IgD-negative memory B cell (primary cell): ENCODE results near the gene COX4I1. TPM values are rescaled to one million over a fixed set of nuclear protein-coding genes. Genes with fewer than 3 reads are reported as not detected.

ENCODE experiments used
- H3K27ac Mint-ChIP-seq, 3 donors: one replicate each; pipeline ENCODE4 v1.8.0; 2020 to 2022; ENCODE audit warnings: mild to moderate bottlenecking in 3 of 3, mixed read lengths in 3 of 3, moderate library complexity in 1 of 3
- H3K27me3 Mint-ChIP-seq: one replicate; pipeline ENCODE4 v1.8.0; 2021; ENCODE audit warnings: mixed read lengths
- H3K36me3 Mint-ChIP-seq: one replicate; pipeline ENCODE4 v1.8.0; 2020; ENCODE audit warnings: mild to moderate bottlenecking, mixed read lengths
- H3K4me1 Mint-ChIP-seq, 3 donors: one replicate each; pipeline ENCODE4 v1.8.0; 2020 to 2022; ENCODE audit warnings: mixed read lengths in 3 of 3, mild to moderate bottlenecking in 1 of 3
- H3K4me3 Mint-ChIP-seq, 4 donors: one replicate each; pipeline ENCODE4 v1.8.0; 2020 to 2022; ENCODE audit warnings: mild to moderate bottlenecking in 4 of 4, mixed read lengths in 4 of 4, moderate library complexity in 3 of 4
- H3K9me3 Mint-ChIP-seq, 3 donors: one replicate each; pipeline ENCODE4 v1.8.0; 2020 to 2021; ENCODE audit warnings: mixed read lengths in 3 of 3, mild to moderate bottlenecking in 1 of 3
- polyA plus RNA-seq: library from polyadenylated mRNA; unstranded; fragments of 300-500 nt; fragmentation: Illumina TruSeq; gene quantifications from one replicate; pipeline ENCODE4 v1.2.3, GENCODE V29; 2021

COX4I1 gene
- polyA plus RNA-seq, 1 donor from 2014 or later, result 1,007 TPM

DNA sequence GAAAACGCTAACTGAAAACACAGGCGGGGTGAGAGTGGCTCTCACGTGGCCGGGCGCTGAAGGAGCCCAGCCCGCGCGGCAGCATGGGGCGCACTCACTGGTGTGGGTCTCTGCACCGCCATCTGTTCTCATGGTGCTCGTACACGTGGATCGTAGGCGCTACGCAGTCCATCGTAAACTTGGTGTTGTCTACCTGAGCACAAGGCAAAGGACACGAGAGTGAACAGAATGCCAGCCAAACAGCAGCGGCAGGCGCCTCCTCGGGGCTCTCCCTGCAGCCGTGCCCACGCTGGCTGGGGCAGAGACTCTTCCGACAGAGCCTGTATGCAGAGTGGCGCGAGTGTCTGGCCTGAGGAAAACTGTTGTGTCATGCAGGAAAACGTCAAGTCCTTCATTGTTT, 19.2 kb upstream of the COX4I1 start:
- no peaks in the 10 kb centered on the region for H3K9me3 Mint-ChIP-seq
- no peaks in the 10 kb centered on the region for H3K4me1 Mint-ChIP-seq
- no peak overlapping the region for H3K4me3 Mint-ChIP-seq
- H3K36me3 Mint-ChIP-seq, result peaks cover 8% of the 10 kb centered on the region
- H3K27ac Mint-ChIP-seq, result peak overlapping the region in 1 of 3 donors; percentile 26
- no peaks in the 10 kb centered on the region for H3K27me3 Mint-ChIP-seq

DNA sequence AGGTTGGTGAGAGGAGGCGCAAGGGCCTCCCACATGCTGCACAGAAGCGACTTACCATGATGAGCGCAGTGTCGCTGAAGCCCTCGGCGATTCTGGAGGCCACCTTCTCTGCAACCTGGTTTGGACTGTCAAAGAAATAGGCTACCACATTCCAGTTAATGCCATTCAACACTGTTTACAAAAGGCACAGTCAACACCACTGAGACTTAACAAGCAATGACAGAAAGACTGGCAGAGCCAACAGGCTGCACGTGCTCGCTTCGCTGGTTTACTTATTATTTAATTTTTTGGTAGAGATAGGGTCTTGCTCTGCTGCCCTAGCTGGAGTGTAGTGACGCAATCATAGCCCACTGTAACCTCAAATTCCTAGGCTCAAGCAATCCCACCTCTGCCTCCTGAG, 18.3 kb upstream of the COX4I1 start:
- peaks cover 10% of the 10 kb centered on the region for H3K36me3 Mint-ChIP-seq
- no peak overlapping the region for H3K4me3 Mint-ChIP-seq
- H3K27me3 Mint-ChIP-seq, result no peaks in the 10 kb centered on the region
- H3K27ac Mint-ChIP-seq, result no peak overlapping the region
- H3K4me1 Mint-ChIP-seq, result no peaks in the 10 kb centered on the region
- no peaks in the 10 kb centered on the region for H3K9me3 Mint-ChIP-seq

DNA sequence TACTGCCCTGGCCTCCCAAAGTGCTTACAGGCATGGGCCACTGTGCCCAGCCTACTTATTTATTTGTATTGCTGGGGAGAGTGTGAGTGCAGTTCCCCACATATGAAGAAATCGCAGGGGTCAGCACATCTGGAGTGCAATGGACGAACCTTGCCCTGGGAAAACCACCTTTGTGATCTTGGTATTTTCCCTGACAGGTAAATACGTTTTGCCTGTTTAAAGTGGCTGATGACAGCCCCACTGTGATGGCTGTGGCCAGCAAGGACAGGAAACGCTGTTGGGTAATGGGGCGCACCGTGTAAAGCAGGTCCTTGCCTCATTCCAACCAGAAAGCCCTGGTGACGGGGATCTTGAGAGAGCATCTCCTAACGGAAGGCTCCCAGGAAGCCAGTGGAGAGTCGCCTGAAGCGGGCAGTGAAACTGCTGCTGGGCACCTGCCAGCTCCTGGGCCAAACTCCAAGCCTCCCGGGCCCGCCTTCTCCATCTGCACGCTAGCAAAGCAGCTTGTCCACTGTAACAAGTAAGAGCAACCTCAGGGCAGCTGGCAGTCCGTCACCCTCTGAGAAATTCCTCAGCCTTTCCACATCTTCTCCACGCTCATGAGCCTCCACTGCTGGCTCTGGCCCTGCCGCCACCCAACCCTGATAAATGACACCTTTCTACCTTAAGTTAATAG, 17.7 kb upstream of the COX4I1 start:
- no peak overlapping the region for H3K27ac Mint-ChIP-seq
- H3K36me3 Mint-ChIP-seq, result peaks cover 10% of the 10 kb centered on the region
- no peaks in the 10 kb centered on the region for H3K27me3 Mint-ChIP-seq
- no peak overlapping the region for H3K4me3 Mint-ChIP-seq
- H3K4me1 Mint-ChIP-seq, result peaks cover 0 to 2% (median 0%) of the 10 kb centered on the region in 3 donors
- no peaks in the 10 kb centered on the region for H3K9me3 Mint-ChIP-seq

DNA sequence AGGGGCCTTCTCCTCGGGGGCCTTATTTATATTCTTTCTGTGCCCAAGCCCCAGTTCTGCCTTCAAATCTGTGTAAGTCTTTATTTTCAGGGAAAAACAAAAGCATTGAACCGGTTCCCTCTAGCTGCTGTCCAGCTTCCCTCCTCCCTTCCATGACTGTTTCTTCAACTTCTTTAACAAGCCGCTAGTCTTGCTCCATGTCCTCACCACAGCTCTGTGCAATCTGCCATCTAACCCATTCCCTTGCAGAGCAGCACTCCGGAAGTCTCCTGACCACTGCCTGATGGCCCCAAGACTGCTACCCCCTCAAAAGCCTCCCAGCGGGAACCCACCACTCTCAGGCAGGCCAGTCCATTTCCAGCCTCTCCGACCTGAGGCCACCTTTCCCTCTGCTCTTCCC, 17.0 kb upstream of the COX4I1 start:
- H3K27ac Mint-ChIP-seq, result no peak overlapping the region
- no peak overlapping the region for H3K4me3 Mint-ChIP-seq
- H3K36me3 Mint-ChIP-seq, result peaks cover 10% of the 10 kb centered on the region

DNA sequence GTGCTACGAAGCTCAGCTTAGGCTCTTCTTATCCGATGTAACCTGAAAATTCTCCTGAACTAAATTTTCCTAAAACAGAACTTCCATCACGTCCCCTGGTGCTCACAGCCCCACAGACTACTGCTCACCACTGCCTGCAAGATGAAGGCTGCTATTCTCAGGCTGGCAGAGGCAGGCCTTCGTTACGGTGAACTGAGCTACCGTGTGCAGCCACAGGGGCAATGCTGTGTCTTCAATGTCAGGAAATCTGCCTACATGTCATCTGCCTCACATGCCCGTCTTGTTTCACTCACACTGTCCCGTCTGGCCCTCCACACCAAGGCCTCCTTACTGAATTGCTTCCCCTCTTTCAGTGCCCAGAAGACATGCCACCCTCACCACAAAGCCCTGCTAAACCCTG, 16.1 kb upstream of the COX4I1 start:
- H3K4me3 Mint-ChIP-seq, result no peak overlapping the region
- H3K27ac Mint-ChIP-seq, result no peak overlapping the region
- H3K9me3 Mint-ChIP-seq, result no peaks in the 10 kb centered on the region
- peaks cover 0 to 3% (median 0%) of the 10 kb centered on the region in 3 donors for H3K4me1 Mint-ChIP-seq
- H3K27me3 Mint-ChIP-seq, result no peaks in the 10 kb centered on the region
- H3K36me3 Mint-ChIP-seq, result peaks cover 10% of the 10 kb centered on the region

More for the DNA sequence above, 17.0 kb upstream of the COX4I1 start:
- Mint-ChIP-seq H3K9me3 (no peaks in the 10 kb centered on the region), H3K27me3 (no peaks in the 10 kb centered on the region), H3K4me1 (peaks cover 0 to 3% (median 0%) of the 10 kb centered on the region in 3 donors)

DNA sequence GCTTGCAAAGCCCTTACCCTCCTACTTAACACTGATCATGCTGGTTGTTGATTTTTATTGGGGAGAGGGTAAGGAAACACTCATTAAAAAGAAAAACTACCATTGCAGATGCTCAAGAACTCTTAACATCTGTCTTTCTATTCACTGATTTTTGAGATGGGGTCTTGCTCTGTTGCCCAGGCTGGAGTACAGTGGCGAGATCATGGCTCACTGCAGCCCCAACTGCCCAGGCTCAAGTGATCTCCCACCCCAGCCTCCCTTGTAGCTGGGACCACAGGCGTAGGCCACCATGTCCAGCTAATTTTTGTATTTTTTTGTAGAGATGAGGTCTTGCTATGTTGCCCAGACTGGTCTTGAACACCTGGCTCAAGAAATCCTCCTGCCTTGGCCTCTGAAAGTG, 14.7 kb upstream of the COX4I1 start:
- H3K9me3 Mint-ChIP-seq, result no peaks in the 10 kb centered on the region
- H3K4me3 Mint-ChIP-seq, result no peak overlapping the region
- peaks cover 7% of the 10 kb centered on the region for H3K36me3 Mint-ChIP-seq
- H3K27me3 Mint-ChIP-seq, result no peaks in the 10 kb centered on the region
- H3K27ac Mint-ChIP-seq, result no peak overlapping the region
- H3K4me1 Mint-ChIP-seq, result peaks cover 0 to 7% (median 2%) of the 10 kb centered on the region in 3 donors

DNA sequence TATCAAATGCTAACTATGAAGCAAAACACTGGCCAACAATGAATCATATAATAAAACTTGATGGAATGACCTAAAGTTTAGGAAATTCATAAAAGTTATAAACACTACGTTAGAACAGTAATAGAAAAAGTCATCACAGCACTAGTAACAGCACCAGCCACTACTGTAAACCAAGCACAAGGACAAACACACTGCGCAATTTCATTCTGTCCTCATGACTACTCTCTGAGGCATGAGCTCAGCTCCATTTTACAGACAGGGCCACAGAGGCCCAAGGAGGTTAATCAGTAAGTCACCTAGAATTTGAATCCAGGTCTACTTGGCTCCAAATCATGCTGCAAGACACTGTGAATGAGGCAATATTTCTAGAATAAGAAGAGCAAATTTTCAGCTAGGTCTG, 13.6 kb upstream of the COX4I1 start:
- Mint-ChIP-seq H3K9me3 (no peaks in the 10 kb centered on the region), H3K27me3 (no peaks in the 10 kb centered on the region), H3K4me3 (no peak overlapping the region), H3K4me1 (peaks cover 0 to 8% (median 7%) of the 10 kb centered on the region in 3 donors), H3K36me3 (peaks cover 2% of the 10 kb centered on the region), H3K27ac (peak overlapping the region in 1 of 3 donors; percentile 63)

DNA sequence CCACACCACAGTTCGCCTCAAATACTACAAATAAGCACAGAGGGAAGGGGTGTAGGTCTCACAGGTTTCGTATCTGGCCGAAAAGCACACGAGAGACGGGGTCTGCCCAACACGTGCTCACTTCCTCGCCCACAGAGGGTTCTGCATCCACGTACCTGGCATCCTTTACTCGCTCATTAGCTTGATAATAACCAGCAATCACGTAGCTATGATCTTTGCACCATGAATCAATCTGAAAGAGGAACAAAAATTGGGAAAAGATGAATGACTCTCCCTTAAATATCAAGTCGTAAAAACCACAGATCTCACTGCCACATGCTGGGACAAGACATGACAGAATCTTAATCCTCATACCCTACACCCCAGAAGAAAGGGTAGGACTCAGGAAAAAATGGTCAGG, 10.7 kb upstream of the COX4I1 start:
- Mint-ChIP-seq H3K9me3 (no peaks in the 10 kb centered on the region), H3K27me3 (no peaks in the 10 kb centered on the region), H3K27ac (no peak overlapping the region), H3K4me3 (peak overlapping the region in 1 of 4 donors; percentile 31), H3K4me1 (peaks cover 0 to 10% (median 7%) of the 10 kb centered on the region in 3 donors), H3K36me3 (peaks cover 7% of the 10 kb centered on the region)

DNA sequence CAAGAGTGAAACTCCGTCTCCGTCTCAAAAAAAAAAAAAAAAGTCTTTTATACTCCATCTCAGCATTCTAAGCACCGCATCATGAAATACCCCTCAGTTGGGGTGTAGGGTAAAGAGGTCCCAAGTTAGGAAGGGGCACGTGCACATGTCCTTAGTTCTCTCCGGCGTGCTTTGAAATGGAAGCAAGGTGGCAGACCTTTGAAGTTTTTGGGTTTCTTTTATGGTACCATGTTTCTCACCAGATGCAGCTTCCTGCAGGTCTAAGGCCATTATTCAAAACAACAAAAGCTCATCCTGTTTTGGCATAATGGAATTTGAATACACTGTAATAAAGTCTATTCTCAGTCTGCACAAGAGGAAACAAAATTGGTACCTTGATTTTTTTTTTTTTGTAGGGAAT, 9.7 kb upstream of the COX4I1 start:
- no peak overlapping the region for H3K27ac Mint-ChIP-seq
- H3K9me3 Mint-ChIP-seq, result no peaks in the 10 kb centered on the region
- no peaks in the 10 kb centered on the region for H3K27me3 Mint-ChIP-seq
- H3K4me3 Mint-ChIP-seq, result no peak overlapping the region
- H3K36me3 Mint-ChIP-seq, result peaks cover 7% of the 10 kb centered on the region
- peaks cover 0 to 10% (median 7%) of the 10 kb centered on the region in 3 donors for H3K4me1 Mint-ChIP-seq

DNA sequence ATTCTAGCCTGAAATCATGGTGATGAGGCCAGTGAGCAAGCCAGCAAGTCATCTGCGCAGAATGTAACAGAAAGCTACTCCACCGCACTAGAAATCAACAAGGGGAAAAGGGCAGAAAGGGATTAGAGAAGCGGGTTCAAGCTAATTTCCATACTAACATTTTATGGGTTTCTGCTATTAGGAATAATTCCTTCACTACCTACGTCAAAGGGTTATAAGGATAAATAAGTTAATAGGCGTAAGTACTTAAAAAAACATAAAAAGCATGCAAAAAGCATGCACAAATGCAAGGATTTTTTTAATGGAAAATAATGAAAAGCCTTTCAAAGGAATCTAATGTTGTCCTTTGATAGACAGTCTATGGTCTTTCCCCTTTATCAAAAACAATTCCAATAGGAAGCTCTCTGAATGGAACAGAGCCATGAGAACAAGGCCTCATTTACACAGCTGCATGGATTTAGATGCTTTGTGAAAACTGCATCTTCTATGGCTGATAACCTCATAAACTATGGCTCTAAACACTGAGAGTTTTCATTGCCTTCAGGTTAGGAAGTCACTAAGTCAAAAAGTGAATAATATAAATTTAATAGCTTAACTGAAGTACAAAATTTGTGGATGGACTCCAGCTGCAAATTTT, 5.7 kb upstream of the COX4I1 start:
- peaks cover 11 to 22% (median 16%) of the 10 kb centered on the region in 3 donors for H3K4me1 Mint-ChIP-seq
- no peaks in the 10 kb centered on the region for H3K27me3 Mint-ChIP-seq
- H3K36me3 Mint-ChIP-seq, result peaks cover 5% of the 10 kb centered on the region
- H3K27ac Mint-ChIP-seq, result no peak overlapping the region
- H3K9me3 Mint-ChIP-seq, result no peaks in the 10 kb centered on the region
- H3K4me3 Mint-ChIP-seq, result peak overlapping the region in 1 of 4 donors; percentile 71

DNA sequence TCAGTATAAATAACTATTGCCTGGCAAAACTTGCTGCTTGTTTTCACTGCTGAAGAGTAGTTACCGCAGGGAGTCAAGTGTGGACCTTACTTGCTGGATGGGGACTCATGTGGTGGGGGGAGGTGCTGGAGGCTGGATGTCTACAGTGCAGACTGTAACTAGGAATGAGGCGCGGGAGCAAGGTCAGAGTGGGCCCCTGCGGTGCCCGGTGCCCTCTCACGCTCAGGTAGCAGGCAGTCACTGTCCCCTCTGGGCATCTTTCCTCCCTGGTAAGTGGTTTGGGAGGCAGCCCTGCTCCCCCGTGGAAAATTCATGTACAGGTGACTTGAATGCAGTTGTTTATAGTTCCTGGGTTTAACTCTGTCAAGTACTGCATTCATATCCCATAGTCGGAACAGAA, 4.8 kb upstream of the COX4I1 start:
- H3K27me3 Mint-ChIP-seq, result no peaks in the 10 kb centered on the region
- no peak overlapping the region for H3K27ac Mint-ChIP-seq
- H3K4me3 Mint-ChIP-seq, result peak overlapping the region in 2 of 4 donors; percentile 28 to 40
- peaks cover 11 to 21% (median 15%) of the 10 kb centered on the region in 3 donors for H3K4me1 Mint-ChIP-seq
- no peaks in the 10 kb centered on the region for H3K9me3 Mint-ChIP-seq
- peaks cover 5% of the 10 kb centered on the region for H3K36me3 Mint-ChIP-seq

DNA sequence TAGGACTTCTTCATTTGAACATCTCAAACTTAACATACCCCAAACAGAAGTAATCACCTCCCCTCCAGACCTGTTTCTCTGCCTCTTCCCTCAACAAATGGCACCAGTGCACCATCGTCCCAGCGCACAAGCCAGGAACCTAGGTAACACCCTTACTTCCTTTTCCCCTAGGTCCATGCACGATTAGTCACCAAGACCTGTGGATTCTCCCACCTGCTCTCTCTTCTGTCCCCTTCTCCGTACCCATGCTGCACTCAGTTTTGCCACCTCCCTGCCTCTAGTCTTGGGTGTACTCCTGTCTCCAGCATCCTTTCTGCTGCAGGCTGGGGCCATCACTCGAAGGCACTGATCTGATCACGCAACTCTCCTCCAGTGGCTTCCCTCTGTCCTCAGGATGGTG, 3.3 kb upstream of the COX4I1 start:
- Mint-ChIP-seq H3K27me3 (no peaks in the 10 kb centered on the region), H3K36me3 (peaks cover 5% of the 10 kb centered on the region), H3K4me3 (peak overlapping the region in 3 of 4 donors; percentile 17 to 84 (median 67)), H3K27ac (peak overlapping the region in 1 of 3 donors; percentile 35), H3K9me3 (no peaks in the 10 kb centered on the region), H3K4me1 (peaks cover 23 to 24% (median 24%) of the 10 kb centered on the region in 3 donors)

DNA sequence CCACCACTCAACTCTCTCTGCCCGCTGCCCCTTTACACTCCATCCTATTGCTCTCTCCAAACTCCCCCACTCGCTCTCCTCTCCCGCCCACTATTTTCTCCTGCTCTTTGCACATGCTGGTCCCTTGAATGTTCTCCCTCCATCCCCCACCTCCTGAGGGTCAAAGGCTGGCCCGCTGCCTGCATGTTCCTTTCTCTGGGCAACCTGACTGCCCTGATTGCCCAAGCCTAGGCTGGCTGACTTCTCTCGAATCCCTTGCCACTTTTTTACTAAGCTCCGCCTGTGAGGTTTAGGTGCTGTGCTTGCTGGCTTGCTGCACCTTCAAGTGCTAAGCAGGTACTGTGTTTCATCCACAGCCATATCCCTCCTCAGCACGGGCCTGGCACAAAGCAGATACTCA, 2.9 kb upstream of the COX4I1 start:
- H3K9me3 Mint-ChIP-seq, result no peaks in the 10 kb centered on the region
- peak overlapping the region in 2 of 3 donors; percentile 60 to 80 for H3K27ac Mint-ChIP-seq
- H3K27me3 Mint-ChIP-seq, result no peaks in the 10 kb centered on the region
- H3K4me1 Mint-ChIP-seq, result peaks cover 27 to 29% (median 28%) of the 10 kb centered on the region in 3 donors
- H3K36me3 Mint-ChIP-seq, result peaks cover 5% of the 10 kb centered on the region
- peak overlapping the region in 3 of 4 donors; percentile 17 to 84 (median 67) for H3K4me3 Mint-ChIP-seq

DNA sequence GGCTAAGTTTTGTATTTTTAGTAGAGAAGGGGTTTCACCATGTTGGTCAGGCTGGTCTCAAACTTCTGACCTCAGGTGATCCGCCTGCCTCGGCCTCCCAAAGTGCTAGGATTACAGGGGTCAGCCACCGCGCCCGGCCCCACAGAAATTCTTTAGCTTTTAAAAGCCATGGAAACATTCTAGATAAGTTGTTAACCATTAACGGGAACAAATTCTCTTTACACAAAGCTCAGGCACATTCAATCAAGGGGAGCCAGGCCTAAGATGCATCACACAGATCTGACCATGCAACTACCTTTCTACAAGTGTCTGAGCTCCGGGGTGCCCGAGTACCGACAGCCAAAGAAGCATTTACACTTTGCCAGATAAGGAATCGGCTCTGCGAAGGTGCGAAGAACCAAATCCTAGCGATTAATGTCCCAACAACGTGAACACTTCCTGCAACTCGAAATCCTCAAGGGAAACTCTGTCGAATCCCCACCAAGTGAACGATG, 1.2 kb upstream of the COX4I1 start:
- Mint-ChIP-seq H3K27ac (peak overlapping the region in 2 of 3 donors; percentile 23 to 96), H3K4me3 (peak overlapping the region; percentile 84 to 95 (median 90)), H3K4me1 (peaks cover 31 to 40% (median 38%) of the 10 kb centered on the region in 3 donors), H3K36me3 (peaks cover 9% of the 10 kb centered on the region), H3K27me3 (no peaks in the 10 kb centered on the region), H3K9me3 (no peaks in the 10 kb centered on the region)

DNA sequence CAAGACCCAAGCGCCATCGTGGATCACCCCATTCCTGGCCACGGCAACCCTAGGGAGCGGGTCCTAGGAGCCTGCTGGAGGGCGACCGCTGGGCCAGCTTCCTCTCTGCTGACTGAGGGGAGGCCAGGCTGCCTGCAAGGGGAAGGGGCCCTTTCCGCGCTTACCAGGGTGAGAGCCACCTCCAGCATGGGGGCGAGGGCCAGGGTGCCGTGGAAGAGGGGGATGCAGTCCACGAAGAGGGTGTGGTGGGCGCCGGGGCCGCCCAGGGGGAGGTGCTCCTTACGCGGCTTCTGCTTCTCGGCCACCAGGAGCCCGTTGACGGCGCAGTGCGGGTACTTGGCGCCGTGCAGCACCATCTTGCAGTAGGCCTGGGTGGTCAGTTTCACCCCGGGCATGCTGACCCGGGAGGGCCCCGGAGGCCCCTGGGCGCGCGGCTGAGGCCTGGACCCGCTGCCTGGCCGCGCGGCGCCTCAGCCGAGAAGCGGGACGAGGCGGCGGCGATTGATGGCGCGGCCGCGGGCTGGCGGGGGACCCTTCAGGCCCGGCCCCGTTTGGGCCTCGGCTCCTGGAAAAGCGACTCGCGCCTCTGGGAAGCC, 496 bp upstream of the COX4I1 start:
- H3K27me3 Mint-ChIP-seq, result no peaks in the 10 kb centered on the region
- H3K4me3 Mint-ChIP-seq, result peak overlapping the region; percentile 84 to 96 (median 90)
- H3K36me3 Mint-ChIP-seq, result peaks cover 9% of the 10 kb centered on the region
- H3K27ac Mint-ChIP-seq, result peak overlapping the region; percentile 95 to 99 (median 96)
- no peaks in the 10 kb centered on the region for H3K9me3 Mint-ChIP-seq
- peaks cover 37 to 47% (median 40%) of the 10 kb centered on the region in 3 donors for H3K4me1 Mint-ChIP-seq
